Activated CD4-positive, alpha-beta memory T cell treated with anti-CD3 and anti-CD28 coated beads for 36 hours (primary cell): ENCODE results near the gene NME3. TPM values are rescaled to one million over a fixed set of nuclear protein-coding genes. Genes with fewer than 3 reads are reported as not detected.
"Not testable (repeated sequence)": the region's sequence is repeated elsewhere in the genome, so short reads cannot be mapped to it uniquely, and the experiment has no call there.

Experiments used
- CTCF ChIA-PET: fragments of 350-600 bp; sonication (Branson Sonifier 250); formaldehyde crosslinking; loops from one replicate; lab custom pipeline; 2021; ENCODE audit warnings: antibody characterized with exemption, inconsistent platforms; lab: Charles Lee
- POLR2A ChIA-PET: fragments of 350-600 bp; sonication (Branson Sonifier 250); formaldehyde crosslinking; loops from one replicate; lab custom pipeline; 2021; ENCODE audit warnings: antibody characterized with exemption; lab: Charles Lee
- DNase-seq: peaks from one replicate; pipeline ENCODE4 v3.0.0-alpha.2; 2020
- H3K27ac Mint-ChIP-seq: one replicate; pipeline ENCODE4 v1.8.0; 2021; ENCODE audit warnings: mixed read lengths
- H3K27me3 Mint-ChIP-seq: one replicate; pipeline ENCODE4 v1.8.0; 2021; ENCODE audit warnings: mixed read lengths
- H3K36me3 Mint-ChIP-seq: one replicate; pipeline ENCODE4 v1.8.0; 2021; ENCODE audit warnings: mixed read lengths
- H3K4me1 Mint-ChIP-seq: one replicate; pipeline ENCODE4 v1.8.0; 2021; ENCODE audit warnings: low read depth, mixed read lengths
- H3K4me3 Mint-ChIP-seq: one replicate; pipeline ENCODE4 v1.8.0; 2021; ENCODE audit warnings: mild to moderate bottlenecking, mixed read lengths
- H3K9me3 Mint-ChIP-seq: one replicate; pipeline ENCODE4 v1.8.0; 2021; ENCODE audit warnings: mixed read lengths
- intact Hi-C: fragments of 100-400 bp; cut with micrococcal nuclease; formaldehyde crosslinking; loops from one replicate; pipeline ENCODE4 v1.15.1; 2023
- total RNA-seq, 2 experiments: library from RNA; stranded (reverse); gene quantifications; one replicate each; pipeline ENCODE4 v1.2.3, GENCODE V29; 2021

Gene NME3
- total RNA-seq, 2 experiments from 2014 or later = 53.0 to 53.1 TPM

DNA sequence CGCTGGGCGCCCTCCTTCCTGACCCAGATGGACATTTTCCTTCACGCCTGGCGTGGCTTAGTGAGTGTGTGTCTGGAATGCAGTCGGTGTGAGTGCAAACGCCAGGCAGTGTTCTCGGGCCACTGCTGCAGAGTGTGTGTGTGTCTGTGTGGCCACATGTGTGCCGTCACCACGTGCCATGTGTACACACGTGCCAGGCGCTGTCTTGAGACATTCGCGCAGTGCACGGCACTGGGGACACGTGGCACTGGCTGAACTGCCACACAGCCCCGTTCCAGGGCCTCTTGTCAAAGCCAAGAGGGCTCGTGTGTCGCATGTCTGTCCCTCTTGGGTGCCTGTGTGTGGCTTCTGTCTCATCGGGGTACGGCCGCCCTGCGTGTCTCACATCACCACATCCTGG lies 36.5 kb downstream of the NME3 start:
- no peak overlapping the region for H3K4me3 Mint-ChIP-seq
- H3K9me3 Mint-ChIP-seq = no peaks in the 10 kb centered on the region
- H3K36me3 Mint-ChIP-seq = no peaks in the 10 kb centered on the region
- DNase-seq = no peak
- intact Hi-C loops = no loop called here
- no peaks in the 10 kb centered on the region for H3K27me3 Mint-ChIP-seq
- ChIA-PET CTCF (no interaction called here), POLR2A (no interaction called here)
- H3K27ac Mint-ChIP-seq = no peak overlapping the region
- no peaks in the 10 kb centered on the region for H3K4me1 Mint-ChIP-seq

DNA sequence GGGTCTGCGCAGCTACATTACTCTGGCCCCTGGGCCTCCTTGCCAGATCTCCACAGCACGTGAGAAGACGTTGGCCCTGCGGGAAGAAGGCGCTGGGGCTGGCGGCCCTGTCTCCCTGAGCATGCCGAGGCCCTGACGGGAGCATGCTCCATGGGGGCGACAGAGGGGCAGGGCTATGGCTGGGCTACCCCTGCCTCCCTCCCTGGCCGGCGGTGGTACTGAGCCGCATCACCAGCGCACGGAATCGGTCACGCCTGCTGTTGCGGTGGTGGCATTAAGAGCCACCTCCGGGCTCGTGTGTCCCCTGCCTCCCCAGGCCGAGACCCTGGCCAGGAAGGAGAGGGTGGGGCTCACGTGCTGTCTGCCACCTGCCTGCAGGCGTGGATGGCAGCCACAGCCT lies 37.2 kb downstream of the NME3 start:
- H3K27ac Mint-ChIP-seq = no peak overlapping the region
- CTCF ChIA-PET = no interaction called here
- POLR2A ChIA-PET = no interaction called here
- H3K4me1 Mint-ChIP-seq = no peaks in the 10 kb centered on the region
- no peaks in the 10 kb centered on the region for H3K27me3 Mint-ChIP-seq
- no peaks in the 10 kb centered on the region for H3K9me3 Mint-ChIP-seq
- intact Hi-C loops = no loop called here
- no peak for DNase-seq
- no peaks in the 10 kb centered on the region for H3K36me3 Mint-ChIP-seq
- no peak overlapping the region for H3K4me3 Mint-ChIP-seq

DNA sequence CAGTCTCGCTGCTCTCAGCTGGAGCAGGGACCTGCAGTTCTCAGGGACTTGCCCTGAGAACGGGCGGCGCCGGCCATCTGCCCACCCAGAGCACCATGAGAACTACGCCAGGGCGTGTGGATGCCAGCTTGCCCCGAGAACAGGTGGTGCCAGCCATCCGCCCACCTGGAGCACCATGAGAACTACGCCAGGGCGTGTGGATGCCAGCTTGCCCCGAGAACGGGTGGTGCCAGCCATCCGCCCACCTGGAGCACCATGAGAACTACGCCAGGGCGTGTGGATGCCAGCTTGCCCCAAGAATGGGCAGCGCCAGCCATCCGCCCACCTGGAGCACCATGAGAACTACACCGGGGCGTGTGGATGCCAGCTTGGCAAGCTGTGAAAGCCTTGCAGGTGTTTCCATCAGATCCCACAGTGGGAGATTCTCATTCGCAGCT lies 38.8 kb downstream of the NME3 start:
- H3K9me3 Mint-ChIP-seq, H3K27me3 Mint-ChIP-seq, H3K27ac Mint-ChIP-seq, DNase-seq, H3K4me1 Mint-ChIP-seq, H3K36me3 Mint-ChIP-seq, H3K4me3 Mint-ChIP-seq, intact Hi-C loops: not testable (repeated sequence)
- CTCF ChIA-PET = interaction anchor here (2.2 kb wide), 1 partner anchor 8 kb away, joined by 11 read pairs; no protein-coding TSS in a partner anchor
- POLR2A ChIA-PET = interaction anchor here (0.8 kb wide), 1 partner anchor 27 kb away, joined by 3 read pairs; the partner anchor contains the start of gene MAPK8IP3

DNA sequence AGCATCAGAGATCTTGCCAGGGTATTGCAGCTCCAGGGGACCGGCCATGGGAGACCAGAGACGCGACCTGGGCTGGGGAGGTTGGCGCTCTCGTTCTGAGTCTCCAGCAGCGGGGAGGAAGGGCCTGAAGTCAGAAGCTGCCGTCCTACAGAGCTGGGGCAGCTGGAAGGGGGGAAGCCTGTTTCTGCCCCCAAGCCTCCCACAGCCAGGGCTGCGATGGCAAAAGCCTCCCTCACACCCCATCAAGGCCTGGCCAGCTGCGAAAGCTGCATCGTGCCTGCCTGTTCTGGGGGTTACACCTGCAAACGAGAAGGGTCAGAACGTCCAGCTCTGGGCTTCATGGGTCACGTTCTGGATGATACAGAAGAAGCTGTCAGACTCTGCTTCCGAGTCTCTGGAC lies 39.3 kb downstream of the NME3 start:
- CTCF ChIA-PET = interaction anchor here (2.2 kb wide), 1 partner anchor 8 kb away, joined by 11 read pairs; no protein-coding TSS in a partner anchor
- H3K9me3 Mint-ChIP-seq = no peaks in the 10 kb centered on the region

DNA sequence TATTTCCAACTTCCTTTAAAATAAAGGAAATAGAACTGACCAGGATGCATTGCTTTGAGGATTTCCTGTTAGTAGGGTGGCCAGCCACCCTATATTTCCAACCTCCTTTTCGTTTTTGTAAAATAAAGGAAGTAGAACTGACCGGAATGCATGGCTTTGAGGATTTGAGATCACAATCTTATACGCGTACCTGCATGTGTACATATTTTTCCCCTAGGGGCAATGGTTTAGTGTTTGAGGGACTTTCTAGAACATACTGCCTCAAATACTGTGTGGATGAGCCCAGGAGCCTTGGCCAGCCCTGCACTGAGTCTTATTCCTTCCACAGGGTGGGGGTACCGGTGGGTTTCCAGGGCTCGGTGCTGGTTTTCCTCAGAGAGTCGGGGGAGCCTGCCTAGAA lies 39.7 kb downstream of the NME3 start:
- peaks cover 7% of the 10 kb centered on the region for H3K36me3 Mint-ChIP-seq
- intact Hi-C loops = no loop called here
- CTCF ChIA-PET = interaction anchor here (2.2 kb wide), 1 partner anchor 7 kb away, joined by 11 read pairs; no protein-coding TSS in a partner anchor
- no peaks in the 10 kb centered on the region for H3K9me3 Mint-ChIP-seq
- no peak overlapping the region for H3K27ac Mint-ChIP-seq
- H3K4me1 Mint-ChIP-seq = no peaks in the 10 kb centered on the region
- no peaks in the 10 kb centered on the region for H3K27me3 Mint-ChIP-seq
- no peak for DNase-seq
- no peak overlapping the region for H3K4me3 Mint-ChIP-seq
- POLR2A ChIA-PET = no interaction called here

More for the DNA sequence above, 39.3 kb downstream of the NME3 start:
- Mint-ChIP-seq H3K4me1 (no peaks in the 10 kb centered on the region), H3K27me3 (no peaks in the 10 kb centered on the region), H3K27ac (no peak overlapping the region), H3K36me3 (peaks cover 4% of the 10 kb centered on the region), H3K4me3 (no peak overlapping the region)
- intact Hi-C loops = no loop called here
- DNase-seq = no peak
- POLR2A ChIA-PET = interaction anchor here (0.8 kb wide), 1 partner anchor 26 kb away, joined by 3 read pairs; the partner anchor contains the start of gene MAPK8IP3

DNA sequence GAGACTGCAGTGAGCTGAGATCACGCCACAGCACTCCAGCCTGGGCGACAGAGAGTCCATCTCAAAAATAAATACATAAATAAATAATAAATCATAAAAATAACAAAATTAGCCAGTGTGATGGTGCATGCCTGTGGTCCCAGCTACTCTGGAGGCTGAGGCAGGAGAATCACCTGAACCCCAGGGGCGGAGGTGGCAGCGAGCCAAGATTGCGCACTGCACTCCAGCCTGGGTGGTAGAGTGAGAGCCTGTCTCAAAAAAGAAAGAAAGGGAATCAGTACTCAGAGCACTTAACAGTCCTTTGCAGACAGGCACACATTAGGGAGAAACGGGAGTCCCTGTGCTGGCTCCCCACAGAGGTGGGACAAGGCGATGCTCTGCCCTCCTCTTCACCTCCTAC lies 40.3 kb downstream of the NME3 start:
- no peaks in the 10 kb centered on the region for H3K9me3 Mint-ChIP-seq
- no peaks in the 10 kb centered on the region for H3K4me1 Mint-ChIP-seq
- no peaks in the 10 kb centered on the region for H3K27me3 Mint-ChIP-seq
- ChIA-PET CTCF (no interaction called here), POLR2A (no interaction called here)
- no peak overlapping the region for H3K4me3 Mint-ChIP-seq
- H3K36me3 Mint-ChIP-seq = peaks cover 7% of the 10 kb centered on the region
- DNase-seq = no peak
- intact Hi-C loops = no loop called here
- no peak overlapping the region for H3K27ac Mint-ChIP-seq

DNA sequence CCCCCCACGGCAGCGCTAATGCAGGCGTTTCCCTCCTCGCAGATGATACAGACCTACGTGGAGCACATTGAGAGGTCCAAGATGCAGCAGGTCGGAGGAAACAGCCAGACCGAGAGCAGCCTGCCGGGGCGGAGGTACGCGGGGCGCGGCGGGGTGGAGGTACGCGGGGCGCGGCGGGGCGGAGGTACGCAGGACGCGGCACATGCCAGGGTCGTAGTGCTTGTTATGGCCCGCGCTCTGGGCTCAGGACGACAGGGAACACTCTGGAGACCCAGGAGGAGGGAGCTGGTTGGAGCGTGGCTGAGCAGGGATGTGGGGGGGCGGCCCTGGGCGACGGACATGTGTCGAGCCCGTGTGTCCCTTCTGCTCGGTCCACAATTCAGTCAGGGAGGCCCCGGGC lies 41.9 kb downstream of the NME3 start:
- Mint-ChIP-seq H3K9me3 (no peaks in the 10 kb centered on the region), H3K4me3 (no peak overlapping the region), H3K27ac (no peak overlapping the region), H3K36me3 (peaks cover 7% of the 10 kb centered on the region), H3K4me1 (no peaks in the 10 kb centered on the region), H3K27me3 (no peaks in the 10 kb centered on the region)
- intact Hi-C loops = no loop called here
- ChIA-PET POLR2A (no interaction called here), CTCF (interaction anchor here (1.3 kb wide), 1 partner anchor 24 kb away, joined by 8 read pairs; the partner anchor contains the start of gene MAPK8IP3)
- DNase-seq = no peak

DNA sequence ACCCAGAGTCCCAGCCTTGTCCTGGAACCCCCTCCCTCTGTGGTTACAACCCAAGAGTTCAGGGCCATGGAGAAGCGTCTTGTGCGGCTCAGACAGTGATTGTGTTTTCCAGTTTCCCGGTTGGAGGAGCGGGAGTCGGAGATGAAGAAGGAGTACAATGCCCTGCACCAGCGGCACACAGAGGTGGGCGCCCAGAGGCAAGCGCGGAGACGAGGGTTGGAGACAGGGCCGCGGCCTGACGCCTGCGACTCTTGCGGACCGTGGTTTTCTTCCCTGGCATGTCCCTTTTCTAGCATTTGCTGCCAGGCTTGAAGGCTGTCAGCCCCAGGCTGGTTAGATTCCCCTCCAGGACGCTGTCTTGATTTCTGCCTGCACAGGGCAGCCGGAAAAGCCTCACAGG lies 42.3 kb downstream of the NME3 start:
- Mint-ChIP-seq H3K27ac (no peak overlapping the region), H3K4me3 (no peak overlapping the region), H3K9me3 (no peaks in the 10 kb centered on the region), H3K4me1 (no peaks in the 10 kb centered on the region), H3K27me3 (no peaks in the 10 kb centered on the region), H3K36me3 (peaks cover 7% of the 10 kb centered on the region)
- intact Hi-C loops = no loop called here
- POLR2A ChIA-PET = no interaction called here
- CTCF ChIA-PET = no interaction called here
- no peak for DNase-seq

DNA sequence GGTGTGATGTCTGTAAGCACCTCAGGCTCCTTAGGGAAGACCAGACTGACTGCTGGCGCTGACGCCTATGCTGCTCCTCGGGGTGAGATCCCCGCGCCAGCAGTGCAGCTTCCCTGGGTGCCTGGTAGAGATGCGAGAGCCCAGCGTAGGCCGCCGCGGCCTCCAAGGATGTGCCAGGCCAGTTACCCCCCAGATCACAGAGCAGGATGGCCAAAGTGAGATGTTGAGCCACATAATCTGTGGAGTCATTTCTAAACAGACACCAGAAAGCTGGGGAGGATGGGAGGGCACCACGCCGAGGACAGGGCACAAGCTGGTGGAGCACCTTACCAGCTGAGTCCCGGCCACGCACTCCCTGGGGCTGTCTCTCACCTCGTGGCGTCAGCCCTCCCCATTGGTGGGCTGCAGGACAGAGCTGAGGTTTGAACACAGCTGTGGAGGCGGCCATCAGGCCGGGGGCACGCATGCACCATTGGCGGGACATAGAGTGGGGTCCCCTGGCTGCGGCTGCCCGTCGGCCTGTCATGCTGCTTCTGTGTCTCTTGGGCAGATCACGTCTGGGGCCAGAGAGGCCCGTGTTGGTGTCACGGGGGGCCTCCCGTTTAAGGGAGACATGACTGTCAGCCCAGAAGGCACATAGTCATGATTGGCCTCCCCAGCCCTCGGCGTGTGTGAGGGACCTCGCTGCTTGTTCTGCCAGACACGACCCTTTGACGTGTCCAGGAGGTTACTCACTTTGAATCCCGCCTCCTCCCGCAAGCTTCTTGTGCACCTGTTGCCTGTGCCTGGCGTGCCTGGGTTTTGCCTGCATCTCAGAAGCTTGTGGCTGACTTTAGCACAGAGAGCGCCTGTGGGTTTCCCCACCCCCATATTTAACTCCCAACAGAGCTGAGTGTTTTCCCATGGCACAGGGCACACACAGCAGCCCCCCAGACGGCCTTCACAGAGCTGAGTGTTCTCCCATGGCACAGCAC lies 43.4 kb downstream of the NME3 start:
- H3K9me3 Mint-ChIP-seq = no peaks in the 10 kb centered on the region
- H3K4me1 Mint-ChIP-seq = peaks cover 9% of the 10 kb centered on the region
- ChIA-PET POLR2A (no interaction called here), CTCF (no interaction called here)
- no peak overlapping the region for H3K4me3 Mint-ChIP-seq
- no peak overlapping the region for H3K27ac Mint-ChIP-seq
- intact Hi-C loops = no loop called here
- no peak for DNase-seq
- no peaks in the 10 kb centered on the region for H3K27me3 Mint-ChIP-seq
- H3K36me3 Mint-ChIP-seq = peaks cover 7% of the 10 kb centered on the region

DNA sequence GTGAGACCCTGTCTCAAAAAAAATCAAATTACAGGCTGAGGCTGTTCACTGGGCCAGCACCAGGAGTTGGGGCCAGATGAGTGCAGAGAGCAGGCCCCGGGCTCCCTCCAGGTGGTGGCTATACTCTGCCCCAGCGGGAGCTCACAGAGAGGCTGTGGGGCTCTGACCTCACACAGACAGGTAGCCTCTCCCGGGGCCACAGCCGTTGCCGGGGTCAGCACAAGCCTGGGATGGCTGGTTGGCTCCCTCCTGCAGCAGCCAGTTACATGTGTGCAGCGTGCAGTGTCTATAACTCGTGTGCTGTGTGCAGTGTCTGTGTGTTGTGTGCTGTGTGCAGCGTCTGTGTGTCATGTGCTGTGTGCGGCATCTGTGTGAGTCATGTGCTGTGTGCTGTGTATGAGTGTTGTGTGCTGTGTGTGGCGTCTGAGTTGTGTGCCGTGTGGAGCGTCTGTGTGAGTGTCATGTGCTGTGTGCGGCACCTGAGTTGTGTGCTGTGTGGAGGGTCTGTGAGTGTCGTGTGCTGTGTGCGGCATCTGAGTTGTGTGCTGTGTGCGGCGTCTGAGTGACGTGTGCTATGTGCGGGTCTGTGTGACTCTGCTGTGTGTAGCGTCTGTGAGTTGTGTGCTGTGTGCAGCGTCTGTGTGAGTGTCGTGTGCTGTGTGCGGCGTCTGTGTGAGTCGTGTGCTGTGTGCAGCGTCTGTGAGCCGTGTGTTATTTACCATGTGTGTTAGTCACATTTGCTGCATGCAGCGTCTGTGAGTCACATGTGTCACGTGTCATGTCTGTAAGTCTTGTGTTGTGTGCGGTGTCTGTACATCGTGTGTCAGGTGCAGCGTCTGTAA lies 44.5 kb downstream of the NME3 start:
- Mint-ChIP-seq H3K27ac (no peak overlapping the region), H3K4me3 (no peak overlapping the region), H3K27me3 (no peaks in the 10 kb centered on the region), H3K36me3 (peaks cover 7% of the 10 kb centered on the region), H3K4me1 (peaks cover 18% of the 10 kb centered on the region), H3K9me3 (no peaks in the 10 kb centered on the region)
- CTCF ChIA-PET = interaction anchor here (1.0 kb wide), 1 partner anchor 21 kb away, joined by 7 read pairs; the partner anchor contains the start of gene MAPK8IP3
- DNase-seq = no peak
- intact Hi-C loops = no loop called here
- POLR2A ChIA-PET = no interaction called here

DNA sequence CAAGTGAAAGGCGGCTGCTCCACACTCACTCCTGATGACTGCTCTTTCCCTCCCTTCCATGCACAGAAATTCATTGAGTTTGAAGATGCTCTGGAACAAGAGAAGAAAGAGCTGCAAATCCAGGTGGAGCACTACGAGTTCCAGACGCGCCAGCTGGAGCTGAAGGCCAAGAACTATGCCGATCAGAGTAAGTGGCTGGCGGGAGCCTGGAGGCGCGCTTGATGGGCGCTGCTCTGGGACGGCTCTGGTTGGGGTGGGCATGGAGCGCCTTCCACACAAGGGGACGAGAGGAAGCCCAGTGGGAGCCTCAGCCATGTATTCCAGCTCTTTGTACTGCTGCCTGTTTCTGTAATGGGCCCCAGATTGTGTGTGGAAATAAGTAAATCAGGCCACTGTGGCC lies 46.9 kb downstream of the NME3 start:
- ChIA-PET CTCF (interaction anchor here (0.6 to 2.6 kb wide), 7 partner anchors 8 to 1013 kb away, joined by 3 to 11 read pairs (median 4); no protein-coding TSS in a partner anchor), POLR2A (no interaction called here)
- intact Hi-C loops = no loop called here
- Mint-ChIP-seq H3K4me1 (peaks cover 24% of the 10 kb centered on the region), H3K4me3 (no peak overlapping the region), H3K27ac (no peak overlapping the region), H3K9me3 (no peaks in the 10 kb centered on the region), H3K36me3 (peaks cover 9% of the 10 kb centered on the region), H3K27me3 (no peaks in the 10 kb centered on the region)
- no peak for DNase-seq
